ENCODE data around the gene WDR37.
"Not testable (repeated sequence)": the region's sequence is repeated elsewhere in the genome, so short reads cannot be mapped to it uniquely, and the experiment has no call there.

WDR37 gene, protein sequence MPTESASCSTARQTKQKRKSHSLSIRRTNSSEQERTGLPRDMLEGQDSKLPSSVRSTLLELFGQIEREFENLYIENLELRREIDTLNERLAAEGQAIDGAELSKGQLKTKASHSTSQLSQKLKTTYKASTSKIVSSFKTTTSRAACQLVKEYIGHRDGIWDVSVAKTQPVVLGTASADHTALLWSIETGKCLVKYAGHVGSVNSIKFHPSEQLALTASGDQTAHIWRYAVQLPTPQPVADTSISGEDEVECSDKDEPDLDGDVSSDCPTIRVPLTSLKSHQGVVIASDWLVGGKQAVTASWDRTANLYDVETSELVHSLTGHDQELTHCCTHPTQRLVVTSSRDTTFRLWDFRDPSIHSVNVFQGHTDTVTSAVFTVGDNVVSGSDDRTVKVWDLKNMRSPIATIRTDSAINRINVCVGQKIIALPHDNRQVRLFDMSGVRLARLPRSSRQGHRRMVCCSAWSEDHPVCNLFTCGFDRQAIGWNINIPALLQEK

DNA sequence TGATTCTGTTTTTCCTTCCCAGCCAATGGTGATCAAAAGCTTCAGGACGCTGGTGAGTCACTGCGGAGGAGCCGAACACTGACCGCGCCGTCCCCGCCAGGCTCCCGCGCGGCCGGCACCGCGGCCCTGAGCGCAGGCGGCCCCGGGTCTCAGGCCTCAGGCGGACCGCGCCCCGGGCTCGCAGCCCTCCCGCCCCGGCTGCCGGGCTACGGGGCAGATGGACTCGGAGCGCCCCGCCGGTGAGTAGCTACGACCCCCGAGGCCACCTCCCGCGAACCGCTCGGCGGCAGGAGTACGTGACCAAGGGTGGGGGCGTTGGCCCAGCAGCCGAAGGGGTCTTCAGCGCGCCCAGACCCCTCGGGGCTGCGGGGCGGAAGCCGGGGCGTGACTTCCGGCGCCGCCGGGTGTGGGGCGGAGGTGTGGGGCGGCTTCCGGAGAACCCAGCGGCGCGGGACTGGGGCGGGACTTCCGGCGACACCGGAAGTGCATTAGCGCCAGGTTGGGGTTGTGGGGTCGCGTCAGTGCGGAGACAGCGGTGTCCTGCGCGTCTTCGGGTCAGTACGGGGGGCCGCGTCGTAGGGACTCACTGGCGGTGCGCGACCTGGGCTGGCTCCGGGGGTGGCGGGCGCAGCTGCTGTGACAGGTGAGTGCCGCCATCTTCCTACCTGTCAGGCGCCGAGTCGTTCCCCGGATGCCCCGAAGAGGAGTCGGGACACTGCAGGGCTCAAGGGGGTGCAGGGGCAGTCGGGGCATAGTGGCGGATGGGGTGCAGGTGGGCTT lies at the start of gene WDR37:
Gene WDR37, plus strand, starts transcription at position 60 of the 780 bp plus-strand sequence. CDS start 15,771 bp downstream, outside the sequence.
- DNase-seq: peak; percentile 75 to 89 (median 84)

DNA sequence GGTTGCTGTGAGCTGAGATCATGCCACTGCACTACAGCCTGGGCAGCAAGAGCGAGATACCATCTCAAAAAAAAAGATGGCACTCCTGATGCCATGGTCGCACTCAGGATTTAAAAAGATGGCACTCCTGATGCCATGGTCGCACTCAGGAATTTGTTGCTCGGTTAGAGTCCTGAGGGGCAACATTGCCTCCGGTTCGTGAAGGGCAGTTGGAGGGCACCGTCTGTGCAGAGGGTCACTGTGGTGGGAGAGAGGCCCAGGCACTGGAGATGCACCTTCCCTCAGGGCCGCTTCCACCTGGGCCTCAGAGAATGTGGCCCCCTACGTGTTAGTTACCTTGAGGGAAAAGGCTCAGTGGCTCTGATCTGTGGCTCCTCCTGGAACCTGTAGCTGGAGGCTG lies 49.6 kb upstream of the WDR37 start:
- no peak for DNase-seq

DNA sequence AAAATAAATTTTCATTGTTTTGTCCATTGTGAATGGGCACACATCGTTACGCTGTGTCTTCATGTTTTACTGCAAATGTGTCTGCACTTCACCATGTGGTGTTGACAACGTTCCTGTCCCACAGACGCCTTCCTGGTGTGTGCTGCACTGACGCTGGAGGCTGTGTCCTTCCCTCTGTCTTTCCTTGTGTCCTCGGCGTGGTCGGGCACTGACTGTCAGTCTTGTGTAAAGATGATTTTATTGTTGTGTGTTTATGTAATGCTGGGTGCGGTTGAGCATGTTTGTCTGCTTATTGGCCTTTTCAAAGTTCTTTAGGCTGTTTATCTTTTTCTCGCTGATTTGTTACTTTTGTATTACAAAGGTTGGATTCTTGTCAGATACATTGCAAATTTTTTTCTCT lies 48.6 kb upstream of the WDR37 start:
- no peak for DNase-seq

DNA sequence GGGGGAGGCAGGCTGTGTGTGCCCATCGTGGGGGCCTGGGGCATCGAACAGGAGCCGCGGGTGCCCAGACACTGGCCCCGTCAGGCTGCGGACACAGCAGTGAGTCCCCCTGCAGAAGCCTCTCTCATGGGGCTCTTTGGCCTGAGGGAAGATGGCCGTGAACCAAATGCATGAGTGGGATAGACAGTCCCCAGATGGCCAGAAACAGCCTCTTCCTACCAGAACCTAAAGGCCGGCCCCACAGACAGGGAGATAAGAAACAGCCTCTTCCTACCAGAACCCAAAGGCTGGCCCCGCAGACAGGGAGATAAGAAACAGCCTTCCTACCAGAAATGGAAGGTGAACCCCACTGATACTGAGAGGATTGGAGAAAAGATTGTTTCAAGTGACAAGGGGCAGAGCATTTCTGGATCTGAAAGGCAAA lies 47.1 kb upstream of the WDR37 start:
- DNase-seq: no peak

DNA sequence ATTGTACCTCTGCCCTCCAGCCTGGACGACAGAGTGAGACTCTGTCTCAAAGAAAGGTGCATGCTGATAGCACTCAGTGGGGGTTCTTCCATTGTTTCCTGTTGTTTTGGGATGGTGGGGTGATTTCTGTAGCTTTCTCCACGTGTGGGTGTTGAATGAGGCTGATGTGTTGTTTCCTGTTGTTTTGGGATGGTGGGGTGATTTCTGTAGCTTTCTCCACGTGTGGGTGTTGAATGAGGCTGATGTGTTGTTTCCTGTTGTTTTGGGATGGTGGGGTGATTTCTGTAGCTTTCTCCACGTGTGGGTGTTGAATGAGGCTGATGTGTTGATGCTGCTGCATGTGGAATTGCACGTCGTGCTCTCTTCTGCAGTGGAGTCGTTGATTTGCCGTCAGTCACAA lies 46.2 kb upstream of the WDR37 start:
- not testable (repeated sequence) for DNase-seq

DNA sequence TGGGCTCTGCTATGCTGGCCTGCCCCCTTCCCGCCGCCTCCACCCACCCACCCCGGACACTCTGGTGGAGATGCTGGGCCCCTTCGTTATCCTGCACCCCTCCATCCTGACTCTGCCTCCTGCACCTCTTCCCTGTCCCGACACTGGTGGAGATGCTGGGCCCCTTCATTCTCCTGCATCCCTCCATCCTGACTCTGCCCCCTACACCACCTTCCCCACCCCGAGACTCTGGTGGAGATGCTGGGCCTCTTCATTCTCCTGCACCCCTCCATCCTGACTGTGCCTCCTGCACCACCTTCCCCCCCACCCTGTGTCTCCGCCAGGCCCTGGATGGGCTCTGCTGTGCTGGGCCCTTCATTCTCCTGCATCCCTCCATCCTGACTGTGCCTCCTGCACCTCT lies 45.5 kb upstream of the WDR37 start:
- no peak for DNase-seq

DNA sequence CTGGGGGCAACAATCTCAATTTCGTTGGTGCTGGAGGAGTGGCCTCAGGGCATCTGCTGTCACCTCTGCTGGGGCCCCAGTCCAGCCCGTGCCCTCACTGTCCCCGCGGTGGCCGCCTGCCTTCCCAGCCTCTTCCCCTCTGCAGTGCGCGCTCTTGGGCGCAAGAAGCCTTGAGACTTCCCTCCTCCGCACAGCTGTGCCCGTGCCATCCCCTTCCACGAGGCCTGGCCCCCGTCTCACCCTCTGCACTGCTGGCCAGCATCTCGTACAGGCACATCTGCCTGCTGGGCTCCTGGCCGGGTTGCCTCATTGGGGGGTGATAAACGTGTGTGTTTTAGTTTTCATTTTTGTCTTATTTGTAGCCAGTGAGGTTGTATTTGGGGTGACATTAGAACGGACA lies 44.5 kb upstream of the WDR37 start:
- no peak for DNase-seq

DNA sequence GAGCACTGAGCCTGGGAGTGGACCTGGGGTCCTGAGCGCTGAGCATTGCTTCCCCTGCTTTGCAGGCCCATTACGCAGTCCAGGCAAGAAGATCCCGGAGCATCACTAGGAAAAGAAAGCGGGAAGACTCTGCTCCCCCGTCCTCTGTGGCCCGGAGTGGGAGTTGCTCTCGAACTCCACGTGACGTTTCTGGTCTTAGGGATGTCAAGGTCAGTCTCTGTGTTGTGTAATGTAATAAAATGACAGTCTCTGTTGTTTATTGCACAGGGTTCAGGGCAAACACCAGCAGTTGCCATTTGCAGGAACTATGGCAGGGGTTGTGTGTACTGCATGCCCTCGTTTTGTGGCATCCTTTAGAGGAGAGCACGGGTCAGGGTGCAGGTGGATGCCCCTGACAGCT lies 40.5 kb upstream of the WDR37 start:
- DNase-seq: no peak

DNA sequence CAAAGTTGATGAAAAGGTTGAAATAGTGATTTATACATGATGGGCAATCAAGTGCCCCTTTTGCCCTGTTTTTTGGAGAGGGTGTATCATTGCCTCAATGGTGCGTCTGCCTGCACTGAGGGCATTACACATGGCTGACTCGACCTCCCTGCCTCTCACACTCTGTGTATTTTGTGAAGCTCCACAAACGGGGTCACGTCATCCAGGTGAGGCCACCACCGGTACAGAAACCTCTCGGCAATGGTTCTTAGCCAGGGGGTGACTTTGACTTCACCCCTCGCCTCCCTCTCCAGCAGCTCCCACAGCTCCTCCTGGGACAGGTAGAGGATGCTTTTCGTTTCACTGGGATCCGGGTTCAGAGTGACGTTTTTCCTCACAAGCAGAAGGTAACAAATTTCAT lies 36.8 kb upstream of the WDR37 start:
- no peak for DNase-seq

DNA sequence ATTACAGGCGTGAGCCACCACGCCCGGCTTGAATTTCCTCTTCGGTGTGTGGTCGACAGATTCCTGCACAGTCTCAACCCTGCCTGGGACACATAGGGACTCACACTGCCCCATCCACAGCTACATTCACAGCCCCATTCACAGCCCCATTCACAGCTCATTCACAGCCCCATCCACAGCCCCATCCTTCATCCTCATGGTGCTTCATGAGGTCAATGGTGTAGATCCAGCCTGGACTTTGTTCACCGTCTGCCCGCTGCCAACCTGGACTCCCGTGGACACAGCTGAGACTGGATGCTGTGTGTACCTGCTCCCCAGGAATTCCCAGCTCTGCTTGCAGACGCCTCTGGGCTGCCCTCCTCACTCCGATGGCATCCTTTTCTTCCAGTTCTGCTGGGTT lies 35.7 kb upstream of the WDR37 start:
- DNase-seq: no peak

DNA sequence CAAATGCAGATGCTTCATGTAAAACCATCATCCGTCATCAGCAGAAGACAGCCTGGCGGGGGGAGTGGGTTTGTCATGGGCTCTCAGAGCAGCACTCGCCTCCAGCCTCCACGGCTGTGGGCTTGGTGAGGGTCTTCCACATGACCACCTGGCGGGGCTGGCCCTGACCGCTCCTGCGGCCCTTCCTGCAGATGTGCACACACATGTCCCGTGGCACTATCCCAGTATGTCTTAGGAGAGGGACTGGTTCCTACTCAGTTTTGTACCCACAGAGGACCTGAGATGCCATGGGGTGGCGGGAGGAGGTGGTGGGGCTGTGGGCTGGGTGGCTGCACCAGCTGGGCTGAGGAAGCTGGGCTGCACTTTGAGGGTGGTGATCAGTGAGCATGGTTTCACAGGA lies 35.2 kb upstream of the WDR37 start:
- DNase-seq: no peak

DNA sequence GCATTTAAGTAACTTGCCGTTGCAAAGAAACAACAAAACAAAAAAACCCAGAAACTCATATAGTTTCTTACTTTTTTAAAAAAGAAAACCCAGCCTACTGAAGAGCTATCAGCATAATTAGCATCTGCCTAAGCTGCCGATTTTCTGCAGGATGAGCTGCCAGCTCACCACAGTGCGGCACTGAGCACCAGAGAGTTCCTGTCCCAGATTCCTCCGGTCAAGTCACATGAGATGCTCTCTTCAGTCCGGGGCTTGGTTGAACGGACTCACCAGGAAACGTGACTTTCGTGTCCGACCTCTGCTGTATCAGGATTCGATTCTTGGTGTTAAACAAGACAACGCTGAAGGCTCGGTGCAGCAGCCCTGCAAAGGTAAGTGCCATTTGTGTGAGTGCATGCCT lies 33.8 kb upstream of the WDR37 start:
- no peak for DNase-seq

DNA sequence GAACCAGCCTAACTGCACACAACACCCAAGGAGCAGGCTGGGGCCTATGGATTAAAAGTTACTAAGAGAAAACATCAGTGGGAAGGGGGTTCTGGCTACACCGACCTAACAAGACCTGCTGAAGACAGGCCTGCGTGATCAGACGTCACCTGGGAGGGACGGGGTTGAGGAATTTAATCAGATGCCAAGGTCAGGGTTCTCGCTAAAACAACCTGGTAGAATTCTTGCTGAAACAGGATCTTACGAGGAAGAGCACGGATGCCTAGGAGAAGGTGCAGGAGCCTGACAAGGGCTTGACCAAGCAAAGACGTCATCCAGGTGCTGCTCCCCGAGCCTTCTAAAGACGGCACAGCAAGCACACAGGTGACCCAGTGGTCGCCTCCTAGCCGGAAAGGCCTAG lies 32.1 kb upstream of the WDR37 start:
- DNase-seq: no peak

DNA sequence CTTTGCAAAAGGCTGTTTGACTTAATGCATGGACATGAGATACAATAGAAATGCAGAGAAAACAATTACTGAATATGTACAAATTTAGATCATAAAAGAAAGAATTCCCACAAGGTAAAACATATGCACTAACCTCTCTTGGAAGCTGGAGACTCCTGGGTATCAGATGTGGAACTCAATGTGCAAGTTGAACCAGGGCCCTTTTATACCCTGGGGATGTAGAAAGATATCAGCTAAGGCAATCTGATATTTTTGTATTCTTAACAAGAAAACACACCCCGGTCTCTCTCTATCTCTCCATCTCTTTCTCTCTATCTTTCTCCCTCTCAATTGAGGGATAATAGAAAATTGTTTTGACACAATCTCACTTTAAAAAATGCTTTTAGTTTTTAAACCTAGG lies 30.5 kb upstream of the WDR37 start, which contains the start of gene IDI2:
Gene IDI2, minus strand, starts transcription at position 177 of the 400 bp plus-strand sequence. CDS start 1,136 bp downstream, outside the sequence.
- DNase-seq: no peak

DNA sequence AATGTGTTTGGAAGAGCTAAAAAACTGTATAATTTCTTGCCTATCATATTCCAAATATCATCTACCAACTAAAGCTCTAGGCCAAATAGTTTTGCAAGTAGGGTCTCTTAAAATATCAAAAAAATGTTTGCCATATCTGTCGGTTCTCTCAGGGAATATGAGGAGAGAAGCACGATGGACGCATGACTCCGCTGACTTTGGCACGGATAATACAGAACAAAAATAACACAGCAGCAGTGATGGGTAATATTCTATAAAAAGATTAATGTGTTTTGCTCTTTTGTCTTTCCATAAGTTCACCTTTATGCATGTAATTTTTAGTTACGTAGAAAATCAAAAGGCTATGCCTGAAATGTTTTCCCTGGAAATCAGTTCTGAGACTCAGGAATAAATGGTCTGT lies 29.6 kb upstream of the WDR37 start:
- DNase-seq: no peak

DNA sequence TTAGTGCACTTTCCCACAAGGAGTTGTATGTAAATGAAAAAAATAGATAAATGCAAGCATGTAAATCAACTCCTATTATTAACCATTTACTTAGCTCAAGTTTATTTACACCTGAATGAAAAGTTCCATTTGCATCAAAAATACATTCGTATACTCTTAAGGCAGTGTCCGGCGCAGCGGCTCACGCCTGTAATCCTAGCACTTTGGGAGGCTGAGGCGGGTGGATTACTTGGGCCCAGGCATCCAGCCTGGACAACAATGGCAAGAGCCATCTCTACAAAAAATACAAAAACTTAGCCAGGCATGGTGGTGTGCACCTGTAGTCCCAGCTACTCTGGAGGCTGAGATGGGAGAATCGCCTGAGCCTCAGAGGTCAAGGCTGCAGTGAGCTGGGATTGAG lies 26.3 kb upstream of the WDR37 start:
- no peak for DNase-seq

DNA sequence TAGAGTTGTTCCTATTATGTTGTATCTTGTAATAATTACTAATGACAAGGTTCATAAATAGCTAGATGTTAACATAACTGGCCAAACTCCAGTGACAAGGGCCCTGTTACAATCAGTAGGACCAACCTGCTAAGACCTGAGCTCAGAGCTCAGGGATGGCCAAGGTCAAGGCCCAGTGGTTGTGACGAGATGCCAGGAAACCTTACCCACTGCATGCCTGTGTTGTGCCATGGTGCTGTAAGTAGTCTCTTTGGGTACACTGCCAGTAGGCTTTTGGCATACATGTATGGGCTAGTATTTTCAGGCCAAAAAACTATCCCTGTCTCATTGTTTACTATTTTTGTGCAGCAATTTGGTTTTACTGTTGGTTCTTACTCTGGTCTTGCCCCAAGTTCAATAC lies 22.6 kb upstream of the WDR37 start:
- no peak for DNase-seq

DNA sequence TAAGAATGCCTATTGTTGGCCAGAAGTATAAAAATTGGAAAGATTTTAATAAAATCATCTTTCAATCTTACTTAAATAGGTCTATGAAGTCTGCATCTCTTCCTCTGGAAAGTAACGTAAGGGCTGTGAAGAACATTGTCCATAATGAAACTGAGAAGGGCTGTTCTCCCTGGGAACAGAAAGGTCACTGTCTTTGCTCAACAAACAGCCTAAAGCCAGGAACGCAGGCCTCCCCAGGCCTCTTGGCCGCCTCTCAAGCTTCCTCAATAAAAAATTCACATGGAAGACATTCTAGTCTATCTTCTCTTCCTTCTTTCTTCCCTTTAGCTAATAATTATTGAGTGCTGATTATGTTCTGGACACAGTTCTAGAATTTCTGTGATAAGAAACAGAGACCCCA lies 21.4 kb upstream of the WDR37 start:
- DNase-seq: no peak

DNA sequence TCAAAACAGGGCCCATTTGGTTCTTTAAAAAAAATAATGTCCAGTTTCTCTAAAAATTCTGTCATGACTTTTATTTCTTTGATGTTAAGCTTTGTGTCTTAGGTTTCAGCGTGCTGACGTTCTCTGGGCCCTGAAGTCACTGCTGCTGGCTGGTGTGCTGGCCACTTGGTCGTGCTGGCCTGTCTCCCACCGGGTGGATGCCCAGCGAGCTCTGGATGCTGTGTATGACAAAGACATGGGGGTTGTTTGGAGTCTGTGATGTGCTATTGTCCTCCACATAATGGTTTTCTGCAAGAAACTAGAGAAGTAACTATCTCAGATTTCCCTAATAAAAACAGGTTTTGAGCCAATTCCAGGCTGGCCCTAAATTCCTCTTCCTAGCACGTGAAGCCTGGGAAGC lies 21.0 kb upstream of the WDR37 start:
- DNase-seq: no peak

DNA sequence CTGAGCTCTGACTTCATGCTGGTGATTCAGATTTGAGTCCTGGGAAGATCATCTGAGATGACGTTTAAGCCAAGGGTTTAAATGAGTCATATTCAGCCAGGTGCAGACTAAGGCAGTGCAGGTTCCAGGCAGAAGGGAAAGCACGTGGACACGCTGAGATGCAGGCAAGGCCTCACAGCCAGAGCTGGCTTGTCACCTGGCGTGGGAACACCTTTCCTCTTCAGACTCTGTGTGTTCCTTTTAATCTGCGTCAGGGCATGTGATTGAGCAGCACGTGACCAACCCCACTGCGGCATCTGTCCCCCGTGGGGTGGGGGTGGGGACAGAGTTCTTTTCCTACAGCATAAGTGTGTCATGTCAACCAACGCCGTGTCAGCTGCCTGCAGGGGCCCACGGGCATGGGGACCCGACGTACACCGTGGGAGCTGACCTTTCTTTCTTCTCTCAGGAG lies 19.8 kb upstream of the WDR37 start:
- DNase-seq: no peak

DNA sequence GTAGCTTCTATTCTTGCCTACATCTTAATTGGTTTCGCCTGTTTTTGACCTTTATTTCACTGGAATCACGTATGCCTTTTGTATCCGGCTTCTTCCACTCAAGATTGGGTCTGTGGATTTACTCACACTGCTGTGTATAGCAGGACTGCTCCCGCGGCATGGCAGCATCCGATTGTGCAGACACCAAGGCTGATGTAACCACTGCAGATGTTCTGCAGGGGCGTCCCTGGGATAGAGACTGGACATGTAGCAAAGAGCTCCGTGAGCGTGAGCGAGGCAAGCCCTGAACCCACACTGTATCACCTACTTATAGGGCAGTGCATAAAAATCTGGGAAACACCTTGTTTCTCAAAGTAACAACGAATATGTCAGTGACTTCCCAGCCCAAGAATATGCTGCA lies 19.1 kb upstream of the WDR37 start:
- DNase-seq: no peak

DNA sequence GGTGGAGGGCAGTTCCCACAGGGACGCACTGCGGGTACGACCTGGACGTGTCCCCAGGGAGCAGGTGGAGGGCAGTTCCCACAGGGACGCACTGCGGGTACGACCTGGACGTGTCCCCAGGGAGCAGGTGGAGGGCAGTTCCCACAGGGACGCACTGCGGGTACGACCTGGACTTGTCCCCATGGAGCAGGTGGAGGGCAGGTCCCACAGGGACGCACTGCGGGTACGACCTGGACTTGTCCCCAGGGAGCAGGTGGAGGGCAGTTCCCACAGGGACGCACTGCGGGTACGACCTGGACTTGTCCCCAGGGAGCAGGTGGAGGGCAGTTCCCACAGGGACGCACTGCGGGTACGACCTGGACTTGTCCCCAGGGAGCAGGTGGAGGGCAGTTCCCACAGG lies 17.4 kb upstream of the WDR37 start:
- not testable (repeated sequence) for DNase-seq

DNA sequence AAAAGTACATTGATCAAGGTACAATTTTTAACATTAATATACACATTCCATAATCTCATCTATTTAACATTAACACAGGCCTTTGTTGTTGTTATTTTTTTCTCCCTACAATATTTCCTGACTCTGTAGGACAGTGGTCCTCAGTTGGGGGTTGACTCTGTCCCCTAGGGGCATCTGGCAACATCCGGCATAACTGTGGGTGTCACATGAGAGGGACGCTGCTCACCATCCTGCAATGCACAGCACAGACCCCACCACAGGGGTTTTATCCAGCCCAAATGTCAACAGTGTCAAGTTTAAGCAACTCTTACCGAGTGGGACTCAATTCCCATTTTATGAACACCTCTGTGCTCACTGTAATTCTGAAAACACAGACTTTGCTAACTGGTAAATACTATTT lies 16.1 kb upstream of the WDR37 start:
- no peak for DNase-seq

DNA sequence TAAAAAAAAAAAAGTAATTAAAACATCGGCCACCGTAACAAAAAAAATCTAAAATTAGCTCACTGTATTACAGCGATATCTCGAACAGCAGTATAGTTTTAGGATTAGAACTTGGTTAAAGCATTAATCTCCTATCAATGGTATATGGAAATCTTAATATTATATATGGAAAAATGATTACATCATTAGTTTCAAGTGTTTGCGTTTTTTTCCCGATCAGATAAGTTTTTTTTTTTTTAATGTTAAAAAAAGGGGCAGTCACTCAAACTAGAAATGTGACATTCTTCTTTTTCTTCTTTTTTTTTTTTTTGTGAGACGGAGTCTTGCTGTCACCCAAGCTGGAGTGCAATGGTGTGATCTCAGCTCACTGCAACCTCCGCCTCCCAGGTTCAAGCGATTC lies 14.7 kb upstream of the WDR37 start:
- no peak for DNase-seq
